HepG2 (cell line): ENCODE results near the gene TRPV2. TPM values are rescaled to one million over a fixed set of nuclear protein-coding genes. Genes with fewer than 3 reads are reported as not detected.

ENCODE experiments used
- AGO1 ChIP-seq: fragments of 200-400 bp; formaldehyde crosslinking; IDR thresholded peaks from 2 replicates; pipeline ENCODE4 v1.6.1; 2017; ENCODE audit warnings: mild to moderate bottlenecking, low read depth, low read length, moderate library complexity; ENCODE audit not compliant: poor library complexity, severe bottlenecking
- GABPB1 ChIP-seq: IDR thresholded peaks from 2 replicates; pipeline ENCODE4 v1.6.1; 2016; ENCODE audit warnings: mild to moderate bottlenecking, missing genetic modification reagents, moderate library complexity, missing compliant biosample characterization
- KDM6A ChIP-seq: IDR thresholded peaks from 2 replicates; pipeline ENCODE4 v1.6.1; 2016; ENCODE audit warnings: low read depth
- MLX ChIP-seq: IDR thresholded peaks from 2 replicates; pipeline ENCODE4 v1.6.1; 2016
- REXO4 ChIP-seq: sonication (generic); formaldehyde crosslinking; IDR thresholded peaks from 2 replicates; pipeline ENCODE4 v1.8.0; 2022; ENCODE audit warnings: missing genetic modification reagents, mild to moderate bottlenecking, borderline replicate concordance
- SCMH1 ChIP-seq: sonication (generic); formaldehyde crosslinking; IDR thresholded peaks from 2 replicates; pipeline ENCODE4 v1.9.0; 2021; ENCODE audit warnings: missing genetic modification reagents, mild to moderate bottlenecking, borderline replicate concordance
- SOX13 ChIP-seq, 3 experiments: fragments of 450-650 bp in 1 of 3; sonication (generic) in 1 of 3; formaldehyde crosslinking in 1 of 3; IDR thresholded peaks in 2 of 3; conservative IDR thresholded peaks in 1 of 3; 2 replicates each; pipeline versions ENCODE4 v1.5.0 to v1.6.1; 2016 to 2020; ENCODE audit warnings: antibody characterized with exemption in 1 of 3, mild to moderate bottlenecking in 1 of 3, missing compliant biosample characterization in 1 of 3, missing genetic modification reagents in 1 of 3, moderate library complexity in 1 of 3
- SOX5 ChIP-seq: IDR thresholded peaks from 2 replicates; pipeline ENCODE4 v1.6.1; 2016; ENCODE audit warnings: borderline replicate concordance
- SUZ12 ChIP-seq: fragments of 150-350 bp; IDR thresholded peaks from 2 replicates; pipeline ENCODE4 v1.6.1; 2014; ENCODE audit warnings: low read depth, low read length
- TBP ChIP-seq: sonication (generic); formaldehyde crosslinking; IDR thresholded peaks from 2 replicates; pipeline ENCODE4 v1.5.0; 2020; ENCODE audit warnings: missing genetic modification reagents
- ZNF142 ChIP-seq: sonication (generic); formaldehyde crosslinking; IDR thresholded peaks from 2 replicates; pipeline ENCODE4 v1.4.0; 2020; ENCODE audit warnings: missing genetic modification reagents
- ZNF234 ChIP-seq: sonication (generic); formaldehyde crosslinking; conservative IDR thresholded peaks from 2 replicates; pipeline ENCODE4 v1.5.1; 2020; ENCODE audit warnings: mild to moderate bottlenecking, missing genetic modification reagents
- ZNF460 ChIP-seq: sonication (generic); formaldehyde crosslinking; IDR thresholded peaks from 2 replicates; pipeline ENCODE4 v1.5.1; 2020; ENCODE audit warnings: missing genetic modification reagents, mild to moderate bottlenecking, borderline replicate concordance
- ZNF503 ChIP-seq: sonication (generic); formaldehyde crosslinking; IDR thresholded peaks from 2 replicates; pipeline ENCODE4 v1.4.0; 2020; ENCODE audit warnings: missing genetic modification reagents
- ZNF530 ChIP-seq: sonication (generic); formaldehyde crosslinking; IDR thresholded peaks from 2 replicates; pipeline ENCODE4 v1.5.0; 2020; ENCODE audit warnings: low read depth, mild to moderate bottlenecking, missing genetic modification reagents
- ZNF570 ChIP-seq: sonication (generic); formaldehyde crosslinking; IDR thresholded peaks from 2 replicates; pipeline ENCODE4 v1.4.0; 2020; ENCODE audit warnings: mild to moderate bottlenecking, missing genetic modification reagents, borderline replicate concordance
- ZNF713 ChIP-seq: sonication (generic); formaldehyde crosslinking; IDR thresholded peaks from 2 replicates; pipeline ENCODE4 v1.4.0; 2020; ENCODE audit warnings: mild to moderate bottlenecking, missing genetic modification reagents
- polyA plus RNA-seq, 8 experiments: library from polyadenylated mRNA; depleted of rRNA in 3 of 8; stranded (reverse) in 7 of 8; unstranded in 1 of 8; fragments of >200 nt; fragmentation: Illumina TruSeq in 4 of 8; extraction: Trizol in 4 of 8; gene quantifications; 2 replicates each; pipeline versions ENCODE4 v1.2.1 to v1.2.3, GENCODE V29; 2011 to 2016; ENCODE audit warnings: low read depth in 4 of 8, missing spikeins in 1 of 8, mixed read lengths in 1 of 8; ENCODE audit not compliant: insufficient read depth in 1 of 8
- total RNA-seq, 5 experiments: library from RNA; depleted of rRNA; stranded (reverse); fragments of >200 nt; fragmentation: Illumina TruSeq; extraction: Trizol; gene quantifications; 2 replicates each; pipeline ENCODE4 v1.2.3, GENCODE V29; 2016; ENCODE audit warnings: low read depth in 1 of 5
- TF ChIP-seq, protein P1 (sequence below): sonication (generic); formaldehyde crosslinking; IDR thresholded peaks from 2 replicates; pipeline ENCODE4 v1.8.0; 2022; ENCODE audit warnings: mild to moderate bottlenecking, missing genetic modification reagents, moderate library complexity

The TRPV2 gene
- total and polyA plus RNA-seq, 2 of the 13 experiments (the other 11 are each of a cell fraction or from before 2014, with no cell fraction given) = 13.6 to 21.3 TPM

DNA sequence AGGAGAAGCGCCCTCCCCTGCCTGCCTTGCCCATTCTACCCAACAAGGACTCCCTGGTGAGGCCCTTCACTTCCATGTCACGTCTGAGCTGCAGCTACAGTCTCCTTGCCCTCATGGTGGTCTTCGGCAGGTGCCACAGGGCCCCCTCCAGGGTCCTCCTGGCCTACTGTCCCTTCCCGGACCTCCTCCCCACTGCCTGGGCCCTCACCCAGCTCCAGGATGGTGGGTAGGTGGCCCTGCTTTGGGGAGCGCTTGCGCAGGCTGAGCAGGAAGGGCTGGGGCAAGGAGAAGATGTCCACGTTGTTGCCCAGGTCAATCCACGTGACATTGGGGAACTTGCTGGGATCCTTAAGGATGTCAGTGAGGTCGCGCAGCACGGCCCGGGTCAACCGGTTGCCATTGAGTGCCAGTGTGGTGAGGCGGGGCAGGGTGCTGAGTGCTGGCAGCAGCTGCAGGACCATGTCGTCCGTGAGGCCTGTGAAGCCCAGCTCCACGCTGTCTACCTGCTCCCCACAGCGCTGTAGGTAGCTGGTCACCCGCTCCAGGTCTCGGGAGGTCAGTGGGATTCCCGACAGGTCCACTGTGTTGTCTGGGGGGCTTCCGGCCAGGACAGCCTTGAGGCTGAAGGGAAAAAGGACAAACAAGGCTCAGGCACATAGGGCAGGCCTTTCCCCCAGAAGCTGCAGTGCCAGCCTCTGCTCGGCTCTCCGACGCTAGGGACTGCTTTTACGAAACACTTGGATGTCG lies 28.3 kb downstream of the TRPV2 start (continued):
- TF ChIP-seq SOX13 (IDR thresholded peaks at IDR 0.05) (no peak; the same call in 1 of the 2 replicates), SOX13 (CRISPR knock-in tag; conservative IDR thresholded peaks at IDR 0.05 in 1 of 2, IDR thresholded peaks at IDR 0.05 in 1 of 2) (no peak), REXO4 (CRISPR knock-in tag) (no peak), SOX5 (CRISPR knock-in tag) (0 out of 2 replicates have a peak, but pooled peaks have one; percentile 7), ZNF570 (CRISPR knock-in tag) (no peak), KDM6A (no peak), ZNF503 (CRISPR knock-in tag) (no peak), SUZ12 (no peak), ZNF530 (no peak), AGO1 (peak; percentile 99), ZNF142 (CRISPR knock-in tag) (no peak), TBP (CRISPR knock-in tag) (no peak), ZNF234 (CRISPR knock-in tag) (no peak), SCMH1 (no peak), GABPB1 (CRISPR knock-in tag) (peak; percentile 32; the same call in 1 of the 2 replicates), ZNF713 (no peak), MLX (CRISPR knock-in tag) (no peak), ZNF460 (CRISPR knock-in tag) (no peak)
- TF ChIP-seq, protein P1, sequence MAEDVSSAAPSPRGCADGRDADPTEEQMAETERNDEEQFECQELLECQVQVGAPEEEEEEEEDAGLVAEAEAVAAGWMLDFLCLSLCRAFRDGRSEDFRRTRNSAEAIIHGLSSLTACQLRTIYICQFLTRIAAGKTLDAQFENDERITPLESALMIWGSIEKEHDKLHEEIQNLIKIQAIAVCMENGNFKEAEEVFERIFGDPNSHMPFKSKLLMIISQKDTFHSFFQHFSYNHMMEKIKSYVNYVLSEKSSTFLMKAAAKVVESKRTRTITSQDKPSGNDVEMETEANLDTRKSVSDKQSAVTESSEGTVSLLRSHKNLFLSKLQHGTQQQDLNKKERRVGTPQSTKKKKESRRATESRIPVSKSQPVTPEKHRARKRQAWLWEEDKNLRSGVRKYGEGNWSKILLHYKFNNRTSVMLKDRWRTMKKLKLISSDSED (CRISPR knock-in tag) = no peak
